Caco-2 (cell line): ENCODE results near the gene CDKN3. TPM values are rescaled to one million over a fixed set of nuclear protein-coding genes. Genes with fewer than 3 reads are reported as not detected.

ENCODE experiments used
- Bru-seq: library from RNA; stranded (reverse); fragments of 400-500 nt; gene quantifications from one replicate; lab custom pipeline; 2021; lab: Mats Ljungman, UMichigan
- BruChase-seq, 2 experiments: library from RNA; stranded (reverse); fragments of 400-500 nt; gene quantifications; one replicate each; lab custom pipeline; 2021; lab: Mats Ljungman, UMichigan
- BruUV-seq: library from RNA; stranded (reverse); fragments of 400-500 nt; replicated peaks from 2 replicates; lab custom pipeline; 2021; lab: Mats Ljungman, UMichigan
- CTCF ChIA-PET: fragments of 300-600 bp; sonication (Branson Sonifier 250); formaldehyde crosslinking; loops from one replicate; lab custom pipeline; 2022; ENCODE audit warnings: antibody characterized with exemption; lab: Charles Lee
- POLR2A ChIA-PET: fragments of 300-600 bp; sonication (Branson Sonifier 250); formaldehyde crosslinking; loops from one replicate; lab custom pipeline; 2022; ENCODE audit warnings: antibody characterized with exemption; lab: Charles Lee
- DNase-seq, 2 experiments: peaks; one replicate each; pipeline versions ENCODE4 v3.0.0 to v3.0.0-alpha.2; 2020 to 2022
- H3K27me3 ChIP-seq: replicated peaks from 2 replicates; pipeline ENCODE4 v1.6.0; 2011; ENCODE audit warnings: low read length; ENCODE audit not compliant: control insufficient read depth, insufficient read depth
- H3K36me3 ChIP-seq: 2 replicates; pipeline ENCODE4 v1.5.1; 2011; ENCODE audit warnings: low read length; ENCODE audit not compliant: control insufficient read depth, insufficient read depth
- H3K4me1 ChIP-seq: fragments of 250-450 bp; sonication (Bioruptor Pico); 2 replicates; pipeline ENCODE4 v1.5.1; 2020; ENCODE audit warnings: mild to moderate bottlenecking
- H3K4me3 ChIP-seq: 2 replicates; pipeline ENCODE4 v1.5.1; 2011; ENCODE audit warnings: low read depth, mild to moderate bottlenecking, control low read depth, low read length
- H3K9me3 ChIP-seq: fragments of 250-450 bp; sonication (Bioruptor Pico); 2 replicates; pipeline ENCODE4 v1.5.1; 2020; ENCODE audit warnings: mild to moderate bottlenecking, moderate library complexity
- H3K27ac Mint-ChIP-seq: one replicate; pipeline ENCODE4 v1.8.0; 2022; ENCODE audit warnings: mixed read lengths; ENCODE audit not compliant: unreplicated experiment
- H3K27me3 Mint-ChIP-seq: one replicate; pipeline ENCODE4 v1.8.0; 2022; ENCODE audit warnings: mixed read lengths; ENCODE audit not compliant: insufficient read depth, unreplicated experiment
- H3K36me3 Mint-ChIP-seq: one replicate; pipeline ENCODE4 v1.8.0; 2022; ENCODE audit warnings: mild to moderate bottlenecking, mixed read lengths; ENCODE audit not compliant: insufficient read depth, unreplicated experiment
- H3K4me1 Mint-ChIP-seq: one replicate; pipeline ENCODE4 v1.8.0; 2022; ENCODE audit warnings: low read depth, mixed read lengths; ENCODE audit not compliant: unreplicated experiment
- H3K4me3 Mint-ChIP-seq: one replicate; pipeline ENCODE4 v1.8.0; 2022; ENCODE audit warnings: mild to moderate bottlenecking, moderate library complexity, mixed read lengths; ENCODE audit not compliant: unreplicated experiment
- H3K9me3 Mint-ChIP-seq: one replicate; pipeline ENCODE4 v1.8.0; 2022; ENCODE audit warnings: mixed read lengths; ENCODE audit not compliant: unreplicated experiment
- CTCF ChIP-seq, 2 experiments: fragments of 200-600 bp in 1 of 2; IDR thresholded peaks; 1 replicate in 1 of 2; 2 replicates in 1 of 2; pipeline versions ENCODE4 v1.5.1 to v1.8.0; 2011 to 2022; ENCODE audit warnings: antibody characterized with exemption in 1 of 2, control low read depth in 1 of 2, inconsistent platforms in 1 of 2, low read depth in 1 of 2, low read length in 1 of 2, mild to moderate bottlenecking in 1 of 2, moderate library complexity in 1 of 2; ENCODE audit not compliant: insufficient read depth in 1 of 2, severe bottlenecking in 1 of 2, unreplicated experiment in 1 of 2
- intact Hi-C: fragments of 100-400 bp; cut with micrococcal nuclease; formaldehyde crosslinking; loops from one replicate; pipeline ENCODE4 v1.10.0; 2022; ENCODE audit not compliant: unreplicated experiment
- long read RNA-seq: library from polyadenylated mRNA; stranded (forward); transcript quantifications from one replicate; pipeline ENCODE4 v2.0.0, GENCODE V29; 2022
- total RNA-seq: library from RNA; stranded (reverse); gene quantifications from 2 replicates; pipeline ENCODE4 v1.2.3, GENCODE V29; 2022

Gene CDKN3
- total RNA-seq (64.9 and 83.0 TPM in 2 replicates), Bru-seq, nascent RNA (percentile 82 among the genes with signal in this experiment), BruChase-seq, experiment 1, labeled RNA remaining after a 2-hour chase (percentile 68 among the genes with signal in this experiment), BruChase-seq, experiment 2, labeled RNA remaining after a 6-hour chase (percentile 71 among the genes with signal in this experiment)
- long read RNA-seq, transcript CDKN3-202 (8 exons, 893 nt): major isoform, 76 of 112 reads
- long read RNA-seq, partial matches to known transcripts: 4 of 112 reads
- long read RNA-seq, other reads (novel, unspliced or antisense): 26 of 112 reads

GRCh38 chr14:54396493-54397335 is at the start of gene CDKN3:
Gene CDKN3 (plus strand): TSS chr14:54397007. CDS start chr14:54397069, 62 bp downstream.
- intact Hi-C loops: loop anchor here (1.0 to 2.0 kb wide), 3 partner anchors 24 to 44 kb away; partner anchors contain the start of gene CNIH1
- H3K27ac Mint-ChIP-seq: peak within 1 kb of the TSS; percentile 83
- CTCF ChIA-PET: interaction anchor here (0.7 to 3.4 kb wide), 15 partner anchors 8 to 440 kb away, joined by 3 to 30 read pairs (median 5); partner anchors contain the start of genes BMP4 and CGRRF1
- Histone ChIP-seq H3K27me3 (no peaks in the 10 kb centered on the region), H3K9me3 (no peaks in the 10 kb centered on the region), H3K36me3 (no peaks in the 10 kb centered on the region), H3K4me1 (peaks cover 9% of the 10 kb centered on the region), H3K4me3 (peak within 1 kb of the TSS; percentile 72)
- peak within 1 kb of the TSS; percentile 82 for H3K4me3 Mint-ChIP-seq
- H3K27me3 Mint-ChIP-seq: no peaks in the 10 kb centered on the region
- H3K36me3 Mint-ChIP-seq: peaks cover 8% of the 10 kb centered on the region
- peak; percentile 98 to 99 for DNase-seq
- no peaks in the 10 kb centered on the region for H3K9me3 Mint-ChIP-seq
- no TSS peak for BruUV-seq
- TF ChIP-seq CTCF (IDR thresholded peaks at IDR 0.05; ENCODE audit: insufficient read depth in 1 of 2, low read depth in 1 of 2, low read length in 1 of 2, severe bottlenecking in 1 of 2, unreplicated experiment in 1 of 2): peak; percentile 45 to 59
- POLR2A ChIA-PET: interaction anchor here (0.6 to 2.3 kb wide), 8 partner anchors 8 to 806 kb away, joined by 3 to 12 read pairs (median 4); no protein-coding TSS in a partner anchor
- H3K4me1 Mint-ChIP-seq: peaks cover 15% of the 10 kb centered on the region

- POLR2A ChIA-PET: no interaction called here
- intact Hi-C loops: loop anchor here (5.0 kb wide), 1 partner anchor 915 kb away; no protein-coding TSS in a partner anchor
- no peak for DNase-seq
- CTCF ChIA-PET: interaction anchor here (0.9 to 1.6 kb wide), 8 partner anchors 9 to 1051 kb away, joined by 3 to 10 read pairs (median 7); partner anchors contain the start of gene BMP4
- no peak overlapping the region for H3K4me3 Mint-ChIP-seq
- no peaks in the 10 kb centered on the region for H3K36me3 Mint-ChIP-seq
- no peaks in the 10 kb centered on the region for H3K9me3 Mint-ChIP-seq
- Histone ChIP-seq H3K9me3 (no peaks in the 10 kb centered on the region), H3K27me3 (no peaks in the 10 kb centered on the region), H3K4me1 (no peaks in the 10 kb centered on the region), H3K36me3 (no peaks in the 10 kb centered on the region), H3K4me3 (no peak overlapping the region)
- BruUV-seq: no TSS peak
- no peaks in the 10 kb centered on the region for H3K27me3 Mint-ChIP-seq
- no peak for TF ChIP-seq CTCF (IDR thresholded peaks at IDR 0.05; ENCODE audit: insufficient read depth in 1 of 2, low read depth in 1 of 2, low read length in 1 of 2, severe bottlenecking in 1 of 2, unreplicated experiment in 1 of 2)
- peak overlapping the region; percentile 3 for H3K27ac Mint-ChIP-seq
- H3K4me1 Mint-ChIP-seq: peaks cover 14% of the 10 kb centered on the region
Measured at GRCh38 chr14:54347044-54347443, 49.8 kb upstream of the CDKN3 start.
